Activated naive CD8-positive, alpha-beta T cell treated with anti-CD3 and anti-CD28 coated beads, Interleukin-2, amount 10 ng/mL, durations not matched to agents 7 days and 5 days (primary cell): ENCODE results near the gene EPHA5. TPM values are rescaled to one million over a fixed set of nuclear protein-coding genes. Genes with fewer than 3 reads are reported as not detected.

Experiments used
- ATAC-seq: fragments of 150-1000 bp; cut with Tn5 transposase; one replicate; pipeline ENCODE4 v1.10.0; 2021; ENCODE audit warnings: low read depth, moderate library complexity
- POLR2A ChIA-PET: fragments of 350-600 bp; sonication (Branson Sonifier 250); formaldehyde crosslinking; loops from one replicate; lab custom pipeline; 2021; ENCODE audit warnings: antibody characterized with exemption; lab: Charles Lee
- DNase-seq: peaks from one replicate; pipeline ENCODE4 v3.0.0; 2021
- H3K27ac Mint-ChIP-seq: one replicate; pipeline ENCODE4 v1.8.0; 2022; ENCODE audit warnings: mild to moderate bottlenecking, mixed read lengths
- H3K27me3 Mint-ChIP-seq: one replicate; pipeline ENCODE4 v1.8.0; 2022; ENCODE audit warnings: mild to moderate bottlenecking, moderate library complexity, mixed read lengths
- H3K36me3 Mint-ChIP-seq: one replicate; pipeline ENCODE4 v1.8.0; 2021; ENCODE audit warnings: mild to moderate bottlenecking, mixed read lengths
- H3K4me1 Mint-ChIP-seq: one replicate; pipeline ENCODE4 v1.8.0; 2021; ENCODE audit warnings: mixed read lengths
- H3K4me3 Mint-ChIP-seq: one replicate; pipeline ENCODE4 v1.8.0; 2022; ENCODE audit warnings: mild to moderate bottlenecking, moderate library complexity, mixed read lengths
- H3K9me3 Mint-ChIP-seq: one replicate; pipeline ENCODE4 v1.8.0; 2021; ENCODE audit warnings: mixed read lengths
- total RNA-seq, 2 experiments: library from RNA; stranded (reverse); gene quantifications; one replicate each; pipeline ENCODE4 v1.2.3, GENCODE V29; 2021

The EPHA5 gene
- total RNA-seq, 2 experiments from 2014 or later: not detected

DNA sequence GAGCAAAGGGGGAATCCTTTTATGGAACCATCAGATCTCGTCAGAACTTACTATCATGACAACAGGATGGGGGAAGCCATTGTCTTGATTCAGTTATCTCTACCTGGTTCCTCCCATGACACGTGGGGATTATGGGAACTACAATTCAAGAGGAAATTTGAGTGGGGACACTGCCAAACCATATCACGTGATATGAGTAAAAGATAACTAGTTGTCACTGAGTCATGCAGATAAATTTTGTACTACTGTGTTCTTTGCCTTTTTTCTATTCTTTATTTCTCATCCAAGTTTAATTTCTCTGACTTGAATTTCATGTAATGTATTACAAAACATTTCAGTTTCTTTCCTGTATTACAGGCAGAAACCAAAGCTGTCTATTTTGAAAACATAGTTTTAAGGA, 383.2 kb downstream of the EPHA5 start:
- DNase-seq (no peak), ATAC-seq (no peak)
- Mint-ChIP-seq H3K27me3 (no peaks in the 10 kb centered on the region), H3K36me3 (no peaks in the 10 kb centered on the region), H3K27ac (no peak overlapping the region), H3K9me3 (peaks cover 6% of the 10 kb centered on the region), H3K4me1 (no peaks in the 10 kb centered on the region), H3K4me3 (no peak overlapping the region)
- POLR2A ChIA-PET: no interaction called here
